ENCODE results near the gene WDR93.

WDR93 gene

GRCh38 chr15:89693696-89694095, 3.1 kb downstream of the WDR93 start:
- H3K4me3 ChIP-seq (ENCODE audit: low read length): no peak overlapping the region
- H3K9me3 ChIP-seq (replicated peaks; ENCODE audit: insufficient read depth, low read length): no peaks in the 10 kb centered on the region
- H3K79me2 ChIP-seq (ENCODE audit: low read length): no peaks in the 10 kb centered on the region
- no peak for DNase-seq
- H4K20me1 ChIP-seq (ENCODE audit: insufficient read depth, low read length): no peaks in the 10 kb centered on the region
- no peak overlapping the region for H3K9ac ChIP-seq (ENCODE audit: low read length)
- no peaks in the 10 kb centered on the region for H3K27me3 ChIP-seq (replicated peaks; ENCODE audit: insufficient read depth, low read length)
- H3K36me3 ChIP-seq (replicated peaks; ENCODE audit: insufficient read depth, low read length): no peaks in the 10 kb centered on the region
- H3K27ac ChIP-seq (ENCODE audit: low read length): no peak overlapping the region
- H3K9me2 ChIP-seq (replicated peaks; ENCODE audit: insufficient read depth, low read length): no peaks in the 10 kb centered on the region
- no peak overlapping the region for H2AFZ ChIP-seq (ENCODE audit: low read length)
- H3K4me2 ChIP-seq (ENCODE audit: low read depth, low read length): no peak overlapping the region
- TF ChIP-seq CTCF (IDR thresholded peaks at IDR 0.05; ENCODE audit: low read length) (no peak), EZH2phosphoT487 (IDR thresholded peaks at IDR 0.05; ENCODE audit: low read length) (no peak), EZH2 (optimal IDR thresholded peaks at IDR 0.05; ENCODE audit: low read depth, low read length) (no peak)
- no peaks in the 10 kb centered on the region for H3F3A ChIP-seq (ENCODE audit: insufficient read depth, low read length)
- H3K4me1 ChIP-seq (ENCODE audit: low read length): peaks cover 4% of the 10 kb centered on the region

- Histone ChIP-seq H3K9me2 (replicated peaks; ENCODE audit: insufficient read depth, low read length) (no peaks in the 10 kb centered on the region), H3K36me3 (replicated peaks; ENCODE audit: insufficient read depth, low read length) (no peaks in the 10 kb centered on the region), H3K9me3 (replicated peaks; ENCODE audit: insufficient read depth, low read length) (no peaks in the 10 kb centered on the region), H3K27ac (ENCODE audit: low read length) (no peak overlapping the region), H3K79me2 (ENCODE audit: low read length) (no peaks in the 10 kb centered on the region), H3K27me3 (replicated peaks; ENCODE audit: insufficient read depth, low read length) (no peaks in the 10 kb centered on the region), H3K4me1 (ENCODE audit: low read length) (peaks cover 4% of the 10 kb centered on the region), H4K20me1 (ENCODE audit: insufficient read depth, low read length) (no peaks in the 10 kb centered on the region), H3K4me3 (ENCODE audit: low read length) (no peak overlapping the region), H2AFZ (ENCODE audit: low read length) (no peak overlapping the region), H3K4me2 (ENCODE audit: low read depth, low read length) (no peak overlapping the region), H3K9ac (ENCODE audit: low read length) (no peak overlapping the region), H3F3A (ENCODE audit: insufficient read depth, low read length) (no peaks in the 10 kb centered on the region)
- TF ChIP-seq EZH2 (optimal IDR thresholded peaks at IDR 0.05; ENCODE audit: low read depth, low read length) (no peak), EZH2phosphoT487 (IDR thresholded peaks at IDR 0.05; ENCODE audit: low read length) (no peak)
- DNase-seq: no peak
These were observed 4.6 kb downstream of the WDR93 start for GRCh38 chr15:89695198-89695597.

- Histone ChIP-seq H3K9ac (ENCODE audit: low read length) (no peak overlapping the region), H3K27ac (ENCODE audit: low read length) (no peak overlapping the region), H3K9me3 (replicated peaks; ENCODE audit: insufficient read depth, low read length) (no peaks in the 10 kb centered on the region), H3K9me2 (replicated peaks; ENCODE audit: insufficient read depth, low read length) (no peaks in the 10 kb centered on the region), H3K79me2 (ENCODE audit: low read length) (no peaks in the 10 kb centered on the region), H4K20me1 (ENCODE audit: insufficient read depth, low read length) (no peaks in the 10 kb centered on the region), H3K4me3 (ENCODE audit: low read length) (no peak overlapping the region), H3K4me2 (ENCODE audit: low read depth, low read length) (no peak overlapping the region), H3K27me3 (replicated peaks; ENCODE audit: insufficient read depth, low read length) (no peaks in the 10 kb centered on the region), H3K36me3 (replicated peaks; ENCODE audit: insufficient read depth, low read length) (no peaks in the 10 kb centered on the region), H2AFZ (ENCODE audit: low read length) (no peak overlapping the region), H3F3A (ENCODE audit: insufficient read depth, low read length) (no peaks in the 10 kb centered on the region), H3K4me1 (ENCODE audit: low read length) (no peaks in the 10 kb centered on the region)
- DNase-seq: no peak
- TF ChIP-seq CTCF (IDR thresholded peaks at IDR 0.05; ENCODE audit: low read length) (no peak), EZH2 (optimal IDR thresholded peaks at IDR 0.05; ENCODE audit: low read depth, low read length) (no peak), EZH2phosphoT487 (IDR thresholded peaks at IDR 0.05; ENCODE audit: low read length) (no peak)
These were observed 13.8 kb downstream of the WDR93 start for GRCh38 chr15:89704411-89704810.

- H3K9me3 ChIP-seq (replicated peaks; ENCODE audit: insufficient read depth, low read length): no peaks in the 10 kb centered on the region
- H3F3A ChIP-seq (ENCODE audit: insufficient read depth, low read length): no peaks in the 10 kb centered on the region
- H3K79me2 ChIP-seq (ENCODE audit: low read length): no peaks in the 10 kb centered on the region
- no peaks in the 10 kb centered on the region for H3K9me2 ChIP-seq (replicated peaks; ENCODE audit: insufficient read depth, low read length)
- no peak overlapping the region for H2AFZ ChIP-seq (ENCODE audit: low read length)
- no peak overlapping the region for H3K4me3 ChIP-seq (ENCODE audit: low read length)
- no peaks in the 10 kb centered on the region for H3K27me3 ChIP-seq (replicated peaks; ENCODE audit: insufficient read depth, low read length)
- H3K27ac ChIP-seq (ENCODE audit: low read length): no peak overlapping the region
- H3K4me2 ChIP-seq (ENCODE audit: low read depth, low read length): no peak overlapping the region
- TF ChIP-seq CTCF (IDR thresholded peaks at IDR 0.05; ENCODE audit: low read length) (no peak), EZH2phosphoT487 (IDR thresholded peaks at IDR 0.05; ENCODE audit: low read length) (no peak)
- H4K20me1 ChIP-seq (ENCODE audit: insufficient read depth, low read length): no peaks in the 10 kb centered on the region
- no peaks in the 10 kb centered on the region for H3K36me3 ChIP-seq (replicated peaks; ENCODE audit: insufficient read depth, low read length)
- no peak for DNase-seq
- H3K4me1 ChIP-seq (ENCODE audit: low read length): no peaks in the 10 kb centered on the region
- H3K9ac ChIP-seq (ENCODE audit: low read length): no peak overlapping the region
These were observed 17.0 kb downstream of the WDR93 start for GRCh38 chr15:89707577-89707976.

Measured in MM.1S (cell line).